HG03175 (cell line): ENCODE data around the gene LILRB4.
"Not testable (repeated sequence)": the region's sequence is repeated elsewhere in the genome, so short reads cannot be mapped to it uniquely, and the experiment has no call there.

Experiments used
- ATAC-seq: cut with Tn5 transposase; IDR thresholded peaks from one replicate; pipeline ENCODE4 v1.9.1; 2021; ENCODE audit warnings: mild to moderate bottlenecking, moderate library complexity; ENCODE audit not compliant: unreplicated experiment

The LILRB4 gene

DNA sequence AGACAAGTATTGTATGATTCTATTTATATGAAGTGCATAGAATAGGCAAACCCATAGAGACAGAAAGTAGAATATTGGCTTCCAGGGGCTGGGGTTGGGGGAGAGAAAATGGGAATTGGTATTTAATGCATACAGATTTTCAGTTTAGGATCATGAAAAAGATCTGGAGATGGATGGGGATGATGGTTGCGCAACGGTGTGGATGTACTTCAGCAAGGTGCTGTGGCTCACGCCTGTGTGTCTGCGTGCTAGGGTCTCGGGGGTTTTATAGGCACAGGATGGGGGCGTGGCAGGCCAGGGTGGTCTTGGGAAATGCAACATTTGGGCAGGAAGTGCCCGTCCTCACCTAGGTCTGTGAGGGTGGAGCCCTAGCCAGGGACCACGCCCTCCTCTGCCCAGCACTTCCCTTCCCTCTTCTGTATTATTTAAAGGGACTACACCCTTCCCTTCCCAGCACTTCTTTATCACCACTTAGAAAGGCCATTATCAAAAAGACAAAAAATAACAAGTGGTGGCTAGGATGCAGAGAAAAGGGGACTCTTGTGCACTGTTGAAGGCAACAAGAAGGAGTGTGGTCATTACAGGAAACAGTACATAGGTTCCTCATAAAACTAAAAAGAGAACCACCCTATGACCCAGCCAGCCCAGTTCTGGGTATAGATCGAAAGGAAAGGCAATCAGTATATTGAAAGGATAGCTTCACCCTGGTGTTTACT, 29.0 kb downstream of the LILRB4 start:
- no peak for ATAC-seq

DNA sequence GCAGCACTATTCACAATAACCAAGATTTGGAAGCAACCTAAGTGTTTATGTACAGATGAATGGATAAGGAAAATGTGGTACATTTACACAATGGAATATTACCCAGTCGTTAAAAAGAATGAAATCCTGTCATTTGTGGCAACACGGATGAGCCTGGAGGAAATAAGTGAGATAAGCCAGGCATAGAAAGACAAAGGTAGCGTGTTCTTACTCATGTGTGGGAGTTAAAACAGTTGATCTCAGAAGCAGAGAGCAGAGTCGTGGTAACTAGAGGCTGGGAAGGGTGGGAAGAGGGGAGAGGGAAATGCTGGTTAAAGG, 29.5 kb downstream of the LILRB4 start:
- no peak for ATAC-seq

DNA sequence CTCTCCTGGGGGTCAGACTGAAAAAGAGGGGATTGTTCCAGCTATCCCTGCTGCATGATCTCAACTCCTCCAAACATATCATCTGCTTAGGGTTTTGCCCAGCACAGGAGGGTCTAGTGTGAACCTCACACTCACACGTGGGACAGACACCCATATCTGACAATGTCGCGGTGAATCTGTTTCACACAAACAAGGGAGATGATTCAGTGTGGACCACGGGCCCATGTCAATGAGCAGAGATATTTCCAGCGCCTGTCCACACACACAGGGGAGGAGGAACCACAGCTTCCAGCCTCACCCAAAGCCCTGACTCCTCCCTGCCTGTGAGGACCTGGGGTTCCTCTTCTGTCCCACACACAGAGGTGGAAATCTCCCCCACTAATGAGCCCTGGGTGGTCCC, 31.9 kb downstream of the LILRB4 start:
- ATAC-seq, result no peak

DNA sequence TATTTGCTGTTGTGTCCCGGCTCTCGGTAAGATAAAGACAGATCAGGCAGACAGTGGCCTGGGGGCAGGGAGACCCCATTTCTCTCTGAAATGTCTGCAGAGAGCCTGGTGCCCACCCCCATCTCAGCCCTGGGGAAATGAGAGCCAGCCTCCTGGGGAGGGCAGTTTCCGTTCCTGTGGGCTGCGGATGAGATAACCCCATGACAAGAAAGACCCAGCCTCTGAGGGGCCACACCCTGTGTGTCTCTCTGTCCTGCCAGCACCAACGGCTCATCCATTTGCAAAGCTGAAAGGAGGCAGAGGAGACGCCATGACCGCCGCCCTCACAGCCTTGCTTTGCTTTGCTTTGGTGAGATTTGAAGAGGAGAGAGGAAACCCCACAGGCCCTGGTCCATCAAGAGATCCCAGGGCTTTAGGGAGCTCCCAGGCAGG, 33.3 kb downstream of the LILRB4 start:
- ATAC-seq, result no peak

DNA sequence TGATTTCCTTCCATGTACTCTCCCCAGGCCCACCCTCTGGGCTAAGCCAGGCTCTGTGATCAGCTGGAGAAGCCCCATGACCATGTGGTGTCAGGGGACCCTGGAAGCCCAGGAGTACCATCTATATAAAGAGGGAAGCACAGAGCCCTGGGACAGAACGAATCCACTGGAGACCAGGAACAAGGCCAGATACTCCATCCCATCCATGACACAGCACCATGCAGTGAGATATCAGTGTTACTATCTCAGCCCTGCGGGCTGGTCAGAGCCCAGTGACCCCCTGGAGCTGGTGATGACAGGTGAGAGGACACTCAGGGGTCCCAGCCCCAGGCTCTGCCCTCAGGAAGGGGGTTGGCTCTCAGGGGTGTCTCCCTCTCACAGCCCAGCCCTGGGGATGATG, 34.0 kb downstream of the LILRB4 start:
- no peak for ATAC-seq

DNA sequence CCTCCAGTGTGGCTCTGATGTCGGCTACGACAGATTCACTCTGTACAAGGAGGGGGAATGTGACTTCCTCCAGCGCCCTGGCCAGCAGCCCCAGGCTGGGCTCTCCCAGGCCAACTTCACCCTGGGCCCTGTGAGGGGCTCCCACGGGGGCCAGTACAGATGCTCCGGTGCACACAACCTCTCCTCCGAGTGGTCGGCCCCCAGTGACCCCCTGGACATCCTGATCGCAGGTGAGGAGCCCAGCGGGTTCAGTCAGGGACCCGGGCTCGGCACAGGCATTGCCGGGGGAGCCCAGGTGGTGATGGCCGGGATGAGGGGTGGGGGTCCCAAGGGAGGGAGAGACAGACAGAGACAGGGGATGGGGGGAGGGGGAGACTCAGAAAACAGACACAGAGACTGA, 34.9 kb downstream of the LILRB4 start:
- ATAC-seq, result not testable (repeated sequence)

DNA sequence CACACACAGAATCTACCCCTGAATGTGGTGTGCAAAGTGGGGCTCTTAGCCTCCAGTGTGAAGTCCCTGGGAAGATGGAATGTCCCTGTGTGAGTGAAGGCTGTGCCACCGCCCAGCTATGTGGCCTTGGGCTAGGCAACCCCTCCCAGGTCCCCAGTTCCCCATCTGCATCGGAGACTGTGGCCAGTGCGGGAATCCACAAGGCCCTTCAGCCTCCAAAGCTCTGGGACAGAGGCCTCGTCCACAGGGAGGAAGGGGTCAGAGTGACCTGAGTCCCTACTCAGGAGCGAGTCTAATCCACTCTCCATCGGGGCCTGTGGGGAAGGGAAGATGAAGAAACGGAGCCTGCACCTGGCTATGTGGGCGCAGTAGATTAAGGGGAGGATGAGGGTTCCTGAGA, 42.1 kb downstream of the LILRB4 start:
- no peak for ATAC-seq

DNA sequence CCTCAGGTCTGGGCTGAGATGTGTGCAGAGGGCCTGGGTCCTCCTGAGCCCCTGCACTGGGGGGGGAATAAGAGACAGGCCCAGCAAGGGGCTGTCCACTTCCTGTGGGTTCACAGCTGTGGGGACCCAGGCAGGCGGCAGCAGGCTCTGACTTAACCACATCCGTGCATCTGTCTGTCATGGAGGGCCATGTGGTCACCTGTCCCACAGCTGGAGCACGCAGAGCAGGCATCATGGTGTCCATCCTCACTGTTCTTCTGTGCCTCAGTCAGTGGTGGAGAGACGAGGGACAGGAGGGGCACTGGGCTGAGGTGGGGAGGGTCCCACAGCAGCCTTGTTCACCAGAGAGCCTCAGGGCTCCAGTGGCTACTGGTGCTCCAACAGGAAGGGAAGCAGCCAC, 45.2 kb downstream of the LILRB4 start:
- no peak for ATAC-seq

DNA sequence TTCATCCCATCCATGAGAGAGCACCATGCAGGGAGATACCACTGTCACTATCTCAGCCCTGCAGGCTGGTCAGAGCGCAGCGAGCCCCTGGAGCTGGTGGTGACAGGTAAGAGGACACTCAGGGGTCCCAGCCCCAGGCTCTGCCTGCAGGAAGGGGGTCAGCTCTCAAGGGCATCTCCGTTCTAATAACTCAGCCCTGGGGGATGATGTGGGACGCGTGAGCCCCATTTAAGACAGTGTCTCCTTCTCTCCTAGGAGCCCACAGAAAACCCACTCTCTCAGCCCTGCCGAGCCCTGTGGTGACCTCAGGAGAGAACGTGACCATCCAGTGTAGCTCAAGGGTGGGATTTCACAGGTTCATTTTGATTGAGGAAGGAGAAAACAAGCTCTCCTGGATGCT, 46.0 kb downstream of the LILRB4 start:
- ATAC-seq, result no peak

DNA sequence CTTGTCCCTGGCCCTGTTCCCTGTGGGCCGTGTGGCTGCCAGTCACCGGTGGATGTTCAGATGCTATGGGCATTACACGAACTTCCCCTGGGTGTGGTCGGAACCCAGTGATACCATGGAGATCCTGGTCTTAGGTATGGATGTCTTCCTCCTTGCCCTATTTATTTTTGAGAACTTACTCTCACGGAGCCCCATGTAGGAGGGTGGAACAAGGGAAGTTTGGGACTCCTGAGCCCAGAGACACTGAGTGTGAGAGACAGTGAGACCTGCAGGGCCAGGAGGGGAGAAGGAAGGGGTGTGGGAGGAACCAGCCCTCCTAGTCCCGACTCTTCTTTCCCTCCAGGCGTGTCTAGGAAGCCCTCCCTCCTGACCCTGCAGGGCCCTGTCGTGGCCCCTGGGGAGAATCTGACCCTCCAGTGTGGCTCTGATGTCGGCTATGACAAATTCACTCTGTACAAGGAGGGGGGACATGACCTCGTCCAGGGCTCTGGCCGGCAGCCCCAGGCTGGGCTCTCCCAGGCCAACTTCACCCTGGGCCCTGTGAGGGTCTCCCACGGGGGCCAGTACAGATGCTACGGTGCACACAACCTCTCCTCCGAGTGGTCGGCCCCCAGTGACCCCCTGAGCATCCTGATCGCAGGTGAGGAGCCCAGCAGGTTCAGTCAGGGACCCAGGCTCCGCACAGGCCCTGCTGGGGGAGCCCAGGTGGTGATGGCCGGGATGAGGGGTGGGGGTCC, 46.6 kb downstream of the LILRB4 start:
- no peak for ATAC-seq

DNA sequence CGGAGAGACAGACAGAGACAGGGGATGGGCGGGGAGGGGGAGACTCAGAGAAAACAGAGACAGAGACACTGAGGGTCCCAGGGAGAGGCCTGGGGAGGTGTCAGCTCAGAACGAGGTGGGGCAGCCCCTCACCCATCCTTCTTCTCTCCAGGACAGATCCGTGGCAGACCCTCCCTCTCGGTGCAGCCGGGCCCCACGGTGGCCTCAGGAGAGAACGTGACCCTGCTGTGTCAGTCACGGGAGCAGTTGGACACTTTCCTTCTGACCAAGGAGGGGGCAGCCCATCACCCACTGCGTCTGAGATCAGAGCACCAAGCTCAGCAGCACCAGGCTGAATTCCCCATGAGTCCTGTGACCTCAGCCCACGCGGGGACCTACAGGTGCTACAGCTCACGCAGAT, 47.2 kb downstream of the LILRB4 start:
- ATAC-seq, result not testable (repeated sequence)
